22Rv1 (cell line): ENCODE measurements around the gene EPGN.

Source experiments
- CTCF ChIP-seq: fragments of 450-650 bp; IDR thresholded peaks from 2 replicates; pipeline ENCODE4 v1.5.1; 2017; ENCODE audit warnings: mild to moderate bottlenecking
- ZFX ChIP-seq: fragments of 450-650 bp; IDR thresholded peaks from 2 replicates; pipeline ENCODE4 v1.6.1; 2017; ENCODE audit warnings: antibody characterized with exemption, borderline replicate concordance

DNA sequence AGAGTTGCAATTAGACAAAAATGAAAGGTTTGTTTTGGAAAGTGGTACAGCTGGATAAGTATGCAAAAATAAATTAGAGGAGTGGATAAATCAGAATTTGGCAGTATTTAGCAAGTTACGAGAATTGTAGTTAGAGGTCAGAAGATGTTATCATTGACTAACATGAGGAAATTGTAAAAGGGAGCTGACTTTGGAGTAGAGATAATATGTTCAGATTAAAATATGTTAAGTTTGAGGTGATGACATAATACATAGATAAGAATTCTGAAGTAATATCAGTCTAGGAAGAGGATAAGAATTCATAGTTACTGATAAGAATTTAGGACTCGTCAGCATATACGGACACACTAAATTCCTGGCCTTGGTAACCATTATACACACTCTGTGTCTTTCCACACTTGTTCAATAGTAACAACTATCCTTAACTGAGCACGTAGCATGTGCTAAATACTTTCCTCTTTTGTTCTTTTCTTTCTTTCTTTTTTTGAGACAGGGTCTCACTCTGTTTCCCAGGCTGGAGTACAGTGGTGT is 4.1 kb upstream of the EPGN start:
- TF ChIP-seq CTCF (no peak), ZFX (no peak)
